NB4 (cell line): Measurements from ENCODE around the gene ME3.

Experiments used
- DNase-seq: peaks from one replicate; pipeline ENCODE4 v3.0.0; 2010; ENCODE audit warnings: low read depth
- H3K4me3 ChIP-seq: one replicate; pipeline ENCODE4 v1.5.1; 2011; ENCODE audit warnings: mild to moderate bottlenecking, low read depth, low read length, moderate library complexity
- MYC ChIP-seq: IDR thresholded peaks from 2 replicates; pipeline ENCODE4 v1.6.1; 2011; ENCODE audit warnings: low read depth, low read length
- POLR2A ChIP-seq: IDR thresholded peaks from 2 replicates; pipeline ENCODE4 v1.6.1; 2011; ENCODE audit warnings: mild to moderate bottlenecking; ENCODE audit not compliant: insufficient read length; ENCODE audit errors: extremely low read depth
- TF ChIP-seq, protein P1 (sequence below): IDR thresholded peaks from one replicate; pipeline ENCODE4 v1.5.1; 2012; ENCODE audit warnings: low read depth, low read length
- TF ChIP-seq, protein P2 (sequence below): IDR thresholded peaks from 2 replicates; pipeline ENCODE4 v1.6.1; 2011; ENCODE audit warnings: low read depth, low read length

Gene ME3

DNA sequence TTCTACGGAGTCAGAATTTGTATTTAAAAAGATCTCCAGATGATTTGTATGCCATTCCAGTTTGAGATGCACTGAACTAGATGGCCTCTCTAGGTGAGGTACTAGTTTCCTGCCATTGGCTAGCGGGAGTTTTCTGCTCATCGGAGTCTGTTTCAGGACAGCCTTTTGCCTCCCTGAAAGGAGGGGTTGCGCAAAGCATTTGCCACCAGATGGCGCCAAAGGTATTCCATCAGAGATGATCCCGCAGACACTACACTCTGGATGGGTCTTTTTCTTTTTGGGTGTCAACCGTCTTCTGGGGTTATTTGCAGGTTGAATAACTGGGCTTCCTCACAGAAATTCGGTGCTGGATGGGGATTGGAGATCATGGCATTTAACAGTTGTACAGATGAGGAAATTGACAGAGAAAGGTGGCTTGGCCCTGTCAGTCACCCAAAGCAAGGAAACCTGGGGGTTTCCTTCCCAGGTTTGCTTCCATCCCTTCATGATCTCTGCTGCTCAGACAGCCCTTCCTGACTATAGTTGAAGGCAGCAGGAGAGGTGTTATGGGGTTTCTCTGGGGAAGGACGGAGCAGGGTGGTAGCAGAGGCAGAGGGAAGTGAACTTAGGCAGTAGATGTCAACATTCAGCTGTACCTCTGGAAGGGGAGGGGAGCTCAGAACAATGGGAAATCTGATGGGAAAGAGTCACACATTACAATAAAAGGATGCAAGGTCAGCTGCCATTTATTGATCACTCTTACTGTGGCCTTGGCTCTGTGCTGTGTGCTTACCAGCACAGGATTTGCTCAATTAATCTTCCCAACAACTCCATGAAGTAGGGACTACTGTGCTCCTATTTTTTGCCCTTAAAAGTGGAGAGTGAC is 216.1 kb downstream of the ME3 start:
- DNase-seq = peak; percentile 81
- H3K4me3 ChIP-seq = no peak overlapping the region
- TF ChIP-seq, protein P1, sequence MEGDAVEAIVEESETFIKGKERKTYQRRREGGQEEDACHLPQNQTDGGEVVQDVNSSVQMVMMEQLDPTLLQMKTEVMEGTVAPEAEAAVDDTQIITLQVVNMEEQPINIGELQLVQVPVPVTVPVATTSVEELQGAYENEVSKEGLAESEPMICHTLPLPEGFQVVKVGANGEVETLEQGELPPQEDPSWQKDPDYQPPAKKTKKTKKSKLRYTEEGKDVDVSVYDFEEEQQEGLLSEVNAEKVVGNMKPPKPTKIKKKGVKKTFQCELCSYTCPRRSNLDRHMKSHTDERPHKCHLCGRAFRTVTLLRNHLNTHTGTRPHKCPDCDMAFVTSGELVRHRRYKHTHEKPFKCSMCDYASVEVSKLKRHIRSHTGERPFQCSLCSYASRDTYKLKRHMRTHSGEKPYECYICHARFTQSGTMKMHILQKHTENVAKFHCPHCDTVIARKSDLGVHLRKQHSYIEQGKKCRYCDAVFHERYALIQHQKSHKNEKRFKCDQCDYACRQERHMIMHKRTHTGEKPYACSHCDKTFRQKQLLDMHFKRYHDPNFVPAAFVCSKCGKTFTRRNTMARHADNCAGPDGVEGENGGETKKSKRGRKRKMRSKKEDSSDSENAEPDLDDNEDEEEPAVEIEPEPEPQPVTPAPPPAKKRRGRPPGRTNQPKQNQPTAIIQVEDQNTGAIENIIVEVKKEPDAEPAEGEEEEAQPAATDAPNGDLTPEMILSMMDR = peak; percentile 94
- TF ChIP-seq POLR2A (no peak), MYC (no peak)
- TF ChIP-seq, protein P2, sequence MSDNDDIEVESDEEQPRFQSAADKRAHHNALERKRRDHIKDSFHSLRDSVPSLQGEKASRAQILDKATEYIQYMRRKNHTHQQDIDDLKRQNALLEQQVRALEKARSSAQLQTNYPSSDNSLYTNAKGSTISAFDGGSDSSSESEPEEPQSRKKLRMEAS = no peak

DNA sequence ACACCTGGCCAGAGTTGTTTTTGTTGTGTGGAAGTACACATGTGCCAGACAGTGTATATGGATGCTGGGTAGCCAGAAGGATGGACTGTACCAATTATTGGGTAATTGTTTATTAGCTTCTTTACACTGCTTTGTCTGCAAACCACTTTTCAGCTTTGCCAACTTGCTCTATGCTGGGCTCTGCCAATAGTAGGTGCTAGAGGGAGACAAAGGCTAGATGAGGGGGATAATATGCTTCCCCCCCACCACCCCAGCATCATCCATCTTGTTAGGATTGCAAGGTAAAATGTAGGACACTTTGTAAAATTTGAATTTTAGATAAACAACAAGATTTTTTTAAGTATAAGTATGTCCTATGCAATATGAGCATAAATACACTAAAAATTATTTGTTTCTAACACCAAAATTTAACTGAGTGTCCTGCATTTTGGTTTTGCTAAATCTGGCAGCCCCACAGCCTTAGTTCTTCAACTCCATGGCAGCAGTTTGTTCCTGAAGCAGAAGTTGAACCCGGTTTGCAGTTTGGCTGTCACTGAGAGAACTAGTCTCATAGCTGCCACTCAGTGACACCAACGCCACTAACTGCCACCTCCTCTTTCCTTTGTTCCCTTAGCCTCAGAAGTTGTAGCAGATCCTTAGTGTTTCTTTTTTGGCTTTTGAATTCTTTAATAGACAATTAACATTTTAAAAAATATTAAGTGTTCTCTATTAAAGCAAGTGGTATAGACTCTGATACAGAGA is 219.0 kb downstream of the ME3 start:
- no peak overlapping the region for H3K4me3 ChIP-seq
- DNase-seq = no peak
- TF ChIP-seq, protein P1 = peak; percentile 22
- TF ChIP-seq POLR2A = no peak
- TF ChIP-seq MYC = no peak
- TF ChIP-seq, protein P2 = no peak

DNA sequence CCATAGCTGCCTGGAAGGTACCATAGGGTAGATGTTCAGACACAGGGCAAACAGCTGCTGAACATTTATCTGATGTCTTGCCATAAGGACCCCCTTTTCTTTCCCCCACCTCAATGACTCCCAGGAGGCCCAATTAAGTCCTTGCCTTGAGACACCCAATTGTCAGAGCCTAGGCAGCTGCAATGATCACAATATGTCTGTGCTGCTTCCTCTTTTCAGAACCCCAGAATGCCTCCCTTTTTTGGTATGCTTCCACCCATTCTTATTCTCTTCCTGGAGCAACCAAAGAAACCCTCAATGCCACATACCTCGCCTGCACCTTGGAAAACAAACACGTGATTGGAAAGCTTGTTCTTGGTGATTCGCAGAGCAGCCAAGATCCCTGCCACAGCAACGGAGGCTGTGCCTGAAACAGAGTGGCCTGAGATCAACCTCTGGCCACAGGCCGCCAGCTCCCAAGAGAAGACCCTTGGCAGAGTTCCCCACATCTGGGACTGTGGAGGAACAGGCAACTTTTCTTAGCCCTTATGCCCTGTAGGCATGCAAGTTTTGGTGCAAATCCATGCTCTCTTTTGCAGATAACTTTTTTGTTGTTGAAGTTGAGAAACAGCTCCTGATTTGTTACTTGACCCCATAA is 222.3 kb downstream of the ME3 start:
- TF ChIP-seq, protein P1 = no peak
- no peak for TF ChIP-seq MYC
- TF ChIP-seq, protein P2 = no peak
- TF ChIP-seq POLR2A = no peak
- no peak overlapping the region for H3K4me3 ChIP-seq

DNA sequence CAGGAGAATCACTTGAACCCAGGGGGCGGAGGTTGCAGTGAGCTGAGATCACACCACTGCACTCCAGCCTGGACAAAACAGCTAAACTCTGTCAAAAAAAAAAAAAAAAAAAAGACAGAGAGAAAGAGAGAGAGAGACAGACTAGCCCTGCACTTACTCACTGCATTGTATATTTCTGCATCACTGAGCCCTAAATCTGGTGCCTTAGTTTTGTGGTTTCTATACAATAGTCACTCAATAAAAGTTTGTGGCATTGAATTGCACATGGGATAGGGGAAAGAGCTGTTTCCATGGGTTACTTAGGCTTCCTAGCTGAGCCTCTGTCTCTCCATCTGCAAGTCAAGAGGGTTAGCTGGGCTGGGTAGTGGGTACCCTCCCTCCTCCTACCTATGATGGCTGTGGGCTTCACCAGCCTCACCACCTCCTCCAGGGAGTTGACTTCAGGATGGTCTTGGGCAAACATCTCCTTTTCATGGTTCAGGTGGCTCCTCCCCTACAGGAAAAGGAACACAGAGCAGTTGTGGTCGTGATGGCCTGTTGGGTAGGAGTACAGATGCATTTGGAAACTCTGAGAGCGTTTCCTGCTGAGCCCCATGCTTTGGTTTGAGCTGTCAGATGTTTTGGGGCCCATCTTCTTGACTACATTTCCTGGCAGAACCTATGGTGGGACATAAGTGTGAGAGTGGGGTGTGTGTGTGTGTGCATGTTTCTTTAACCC is 224.5 kb downstream of the ME3 start:
- DNase-seq = peak; percentile 20
- no peak overlapping the region for H3K4me3 ChIP-seq
- TF ChIP-seq MYC = no peak
- TF ChIP-seq POLR2A = no peak
- TF ChIP-seq, protein P2 = no peak

More for the DNA sequence above, 222.3 kb downstream of the ME3 start:
- peak; percentile 40 for DNase-seq

DNA sequence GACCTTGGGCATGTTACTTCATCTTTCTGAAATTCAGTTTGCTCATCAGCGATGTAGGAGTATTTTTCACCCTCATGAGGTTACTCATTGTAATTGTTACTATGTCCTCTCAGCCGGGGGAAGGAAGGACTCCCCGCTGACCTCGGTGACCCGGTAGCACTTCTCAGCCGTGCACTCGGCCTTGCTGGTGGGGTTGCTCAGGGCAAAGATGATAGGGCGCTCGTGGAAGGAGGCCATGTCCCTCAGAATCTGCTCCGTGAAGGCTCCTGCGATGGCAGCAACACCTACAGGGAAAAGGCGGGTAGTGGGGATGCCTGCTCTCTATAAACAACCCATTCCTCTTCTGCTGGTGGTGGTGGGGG is 225.5 kb downstream of the ME3 start:
- no peak overlapping the region for H3K4me3 ChIP-seq
- TF ChIP-seq, protein P2 = no peak
- TF ChIP-seq MYC (no peak), POLR2A (no peak)
- TF ChIP-seq, protein P1 = no peak
- no peak for DNase-seq
